SK-MEL-5 (cell line): ENCODE results near the gene KRTAP5-9. TPM values are rescaled to one million over a fixed set of nuclear protein-coding genes. Genes with fewer than 3 reads are reported as not detected.
"Not testable (repeated sequence)": the region's sequence is repeated elsewhere in the genome, so short reads cannot be mapped to it uniquely, and the experiment has no call there.

ENCODE experiments used
- DNase-seq: peaks from one replicate; pipeline ENCODE4 v3.0.0-alpha.2; 2016; ENCODE audit warnings: low read depth, low spot score
- in situ Hi-C: cut with HindIII; loops from 2 replicates; pipeline ENCODE4 v1.10.0; 2016; ENCODE audit warnings: low sequenced_read_pairs, high pct_unique_total_duplicates, low pct_unique_long_range_greater_than_20kb
- total RNA-seq: library from RNA; depleted of rRNA; stranded (reverse); fragments of >200 nt; shearing (Covaris generic); gene quantifications from 2 replicates; pipeline ENCODE4 v1.2.3, GENCODE V29; 2014

Gene KRTAP5-9
- total RNA-seq, 1 experiment from 2014 or later, result not detected

GRCh38 chr11:71548716-71549151 is 514 bp downstream of the KRTAP5-9 start:
- in situ Hi-C loops, result no loop called here
- no peak for DNase-seq

DNA sequence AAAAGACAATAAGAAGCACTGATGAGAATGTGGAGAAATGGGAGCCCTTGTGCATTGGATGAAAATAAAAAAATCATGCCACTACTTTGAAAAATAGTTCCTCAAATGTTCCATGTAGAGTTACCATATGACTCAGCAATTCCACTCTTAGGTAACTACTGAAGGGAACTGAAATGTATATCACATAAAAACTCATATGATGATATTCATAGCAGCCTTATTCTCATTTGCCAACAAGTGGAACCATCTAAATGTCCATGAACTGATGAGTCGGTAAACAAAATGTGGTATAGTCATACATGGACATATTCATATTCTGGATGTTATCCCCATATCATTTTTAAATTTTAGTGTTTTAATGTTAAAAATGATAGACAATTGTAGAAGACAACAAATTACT is 3.5 kb downstream of the KRTAP5-9 start:
- in situ Hi-C loops, result no loop called here
- DNase-seq, result no peak

DNA sequence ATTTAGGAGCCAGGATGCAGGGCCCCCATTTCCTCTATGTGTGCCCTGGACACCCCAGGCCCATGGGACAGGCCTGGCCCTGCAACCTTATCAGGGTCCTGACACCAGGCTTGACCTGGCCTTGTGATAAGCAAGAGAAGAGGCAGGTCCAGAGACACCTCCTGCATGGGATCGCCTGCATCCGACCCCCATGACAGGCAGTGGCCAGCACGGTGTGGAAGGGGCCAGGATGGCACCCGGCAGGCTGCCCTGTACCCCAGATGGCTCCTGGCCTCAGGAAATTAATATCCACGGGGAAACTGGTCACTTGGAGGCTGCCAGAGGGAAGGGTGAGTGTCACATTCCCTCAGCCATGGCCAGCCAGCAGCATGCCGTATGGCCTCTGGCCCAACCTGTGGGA is 6.8 kb downstream of the KRTAP5-9 start:
- DNase-seq, result no peak
- in situ Hi-C loops, result no loop called here

DNA sequence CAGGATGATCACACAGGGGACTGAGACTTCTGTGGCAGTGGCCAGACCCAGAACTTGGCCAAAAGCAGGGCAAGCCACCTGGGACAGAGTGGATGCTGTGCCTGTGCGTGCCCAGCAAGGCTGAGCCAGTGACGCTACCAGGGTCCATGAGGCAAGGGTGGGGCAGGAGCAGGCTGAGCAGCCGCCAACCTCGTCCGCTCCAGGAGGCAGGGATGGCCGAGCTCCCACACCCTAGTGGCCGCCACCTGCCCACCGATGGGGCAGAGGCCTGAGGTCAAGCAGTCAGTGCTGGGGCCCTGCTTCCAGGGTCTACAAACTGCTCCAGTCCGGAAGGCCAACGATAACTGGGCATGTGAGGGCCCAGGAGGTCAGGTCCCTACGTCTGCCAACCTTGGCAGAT is 7.3 kb downstream of the KRTAP5-9 start:
- in situ Hi-C loops, result no loop called here
- no peak for DNase-seq

- no peak for DNase-seq
These were observed 7.8 kb downstream of the KRTAP5-9 start for GRCh38 chr11:71556018-71556417.

DNA sequence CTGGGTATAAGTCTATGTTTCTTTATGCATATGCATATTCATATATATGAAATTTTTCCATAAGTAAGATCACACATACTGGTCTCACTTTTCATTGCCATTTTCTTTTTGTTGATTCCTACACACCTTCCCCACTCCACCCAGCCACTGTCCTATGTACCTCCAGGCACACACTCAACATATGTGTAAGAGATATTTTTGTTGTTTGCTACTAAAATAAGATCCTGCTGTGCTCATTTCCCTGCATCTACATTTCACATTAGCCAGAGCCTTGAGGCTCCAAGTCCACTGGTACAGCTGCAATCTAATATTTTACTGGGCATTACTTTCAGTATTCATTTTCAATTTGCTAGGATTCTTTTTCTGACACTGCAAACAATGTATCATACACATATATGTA is 9.0 kb downstream of the KRTAP5-9 start:
- in situ Hi-C loops, result no loop called here
- no peak for DNase-seq

More at GRCh38 chr11:71556018-71556417, 7.8 kb downstream of the KRTAP5-9 start:
- in situ Hi-C loops, result no loop called here

GRCh38 chr11:71558996-71559395 is 10.8 kb downstream of the KRTAP5-9 start:
- no peak for DNase-seq
- in situ Hi-C loops, result no loop called here

DNA sequence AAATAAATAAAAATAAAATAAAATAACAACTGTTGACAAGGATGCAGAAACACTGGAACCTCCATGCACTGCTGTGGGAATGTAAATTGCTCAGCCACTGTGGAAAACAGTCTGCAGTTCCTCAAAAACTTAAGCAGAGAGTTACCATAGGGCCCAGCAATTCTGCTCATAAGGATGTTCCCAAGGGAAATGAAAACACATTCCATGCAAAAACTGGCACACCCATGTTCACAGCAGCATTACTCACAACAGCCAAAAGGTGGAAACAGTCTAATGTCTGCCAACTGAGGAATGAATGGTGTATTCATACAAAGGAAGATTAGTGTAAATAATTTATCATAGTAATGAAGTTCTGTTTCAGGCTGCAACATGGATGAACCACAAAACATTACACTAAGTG is 13.9 kb downstream of the KRTAP5-9 start:
- in situ Hi-C loops, result no loop called here
- peak; percentile 45 for DNase-seq

DNA sequence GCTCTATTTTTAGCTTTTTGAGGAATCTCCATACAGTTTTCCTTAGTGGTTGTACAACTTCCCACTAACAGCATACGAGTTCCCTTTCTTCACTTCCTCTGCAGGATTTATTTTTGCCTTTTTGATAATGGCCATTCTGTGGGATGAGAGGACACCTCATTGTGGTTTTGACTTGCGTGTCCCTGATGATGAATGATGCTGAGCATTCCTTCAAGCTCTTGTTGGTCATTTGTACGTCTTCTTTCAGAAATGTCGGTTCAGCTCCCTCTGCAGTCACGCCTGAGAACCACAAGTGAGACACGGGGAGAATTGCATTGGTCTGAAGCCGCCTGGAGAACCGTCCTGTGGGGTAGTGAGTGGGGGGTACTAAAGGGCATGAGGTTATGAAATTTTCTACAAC is 15.2 kb downstream of the KRTAP5-9 start:
- peak; percentile 93 for DNase-seq
- in situ Hi-C loops, result no loop called here

DNA sequence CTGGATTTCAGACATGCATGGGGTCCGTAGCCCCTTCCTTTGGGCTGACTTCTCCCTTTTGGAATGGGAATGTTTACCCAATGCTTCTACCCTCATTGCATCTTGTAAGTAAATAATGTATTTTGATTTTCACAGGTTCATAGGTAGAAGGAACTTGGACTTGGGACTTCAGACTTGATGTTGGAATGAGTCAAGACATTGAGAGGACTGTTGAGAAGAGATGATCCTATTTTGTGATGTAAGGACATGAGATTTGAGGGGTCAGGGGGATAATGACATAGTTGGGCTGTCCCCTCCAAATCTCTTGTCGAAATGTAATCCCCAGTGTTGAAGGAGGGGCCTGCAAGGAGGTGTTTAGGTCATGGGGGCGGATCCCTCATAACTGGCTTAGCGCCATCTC is 16.2 kb downstream of the KRTAP5-9 start:
- in situ Hi-C loops, result no loop called here
- no peak for DNase-seq

DNA sequence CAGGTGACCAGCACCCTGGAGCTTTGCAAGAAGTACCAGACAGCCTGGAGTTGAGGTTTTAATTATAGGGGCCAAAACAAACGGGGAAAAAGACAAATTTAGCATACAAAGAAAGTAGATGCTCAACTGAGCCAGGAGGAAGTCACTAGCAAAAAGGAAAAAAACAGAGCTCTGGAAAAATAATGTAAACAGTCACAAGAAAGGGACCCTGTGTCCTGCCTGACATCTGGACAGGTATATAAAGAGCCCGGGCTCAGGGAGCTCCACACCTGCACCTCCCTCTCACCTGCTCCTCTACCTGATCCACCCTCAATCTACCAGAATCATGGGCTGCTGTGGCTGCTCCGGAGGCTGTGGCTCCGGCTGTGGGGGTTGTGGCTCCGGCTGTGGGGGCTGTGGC is 17.0 kb downstream of the KRTAP5-9 start, which contains the start of gene KRTAP5-10:
KRTAP5-10 (plus strand) TSS at position 301 of the 400 bp plus-strand sequence; CDS start at position 326, 25 bp downstream.
- in situ Hi-C loops, result no loop called here
- no peak for DNase-seq

GRCh38 chr11:71566081-71566620 is 17.9 kb downstream of the KRTAP5-9 start:
- in situ Hi-C loops, result no loop called here
- no peak for DNase-seq

DNA sequence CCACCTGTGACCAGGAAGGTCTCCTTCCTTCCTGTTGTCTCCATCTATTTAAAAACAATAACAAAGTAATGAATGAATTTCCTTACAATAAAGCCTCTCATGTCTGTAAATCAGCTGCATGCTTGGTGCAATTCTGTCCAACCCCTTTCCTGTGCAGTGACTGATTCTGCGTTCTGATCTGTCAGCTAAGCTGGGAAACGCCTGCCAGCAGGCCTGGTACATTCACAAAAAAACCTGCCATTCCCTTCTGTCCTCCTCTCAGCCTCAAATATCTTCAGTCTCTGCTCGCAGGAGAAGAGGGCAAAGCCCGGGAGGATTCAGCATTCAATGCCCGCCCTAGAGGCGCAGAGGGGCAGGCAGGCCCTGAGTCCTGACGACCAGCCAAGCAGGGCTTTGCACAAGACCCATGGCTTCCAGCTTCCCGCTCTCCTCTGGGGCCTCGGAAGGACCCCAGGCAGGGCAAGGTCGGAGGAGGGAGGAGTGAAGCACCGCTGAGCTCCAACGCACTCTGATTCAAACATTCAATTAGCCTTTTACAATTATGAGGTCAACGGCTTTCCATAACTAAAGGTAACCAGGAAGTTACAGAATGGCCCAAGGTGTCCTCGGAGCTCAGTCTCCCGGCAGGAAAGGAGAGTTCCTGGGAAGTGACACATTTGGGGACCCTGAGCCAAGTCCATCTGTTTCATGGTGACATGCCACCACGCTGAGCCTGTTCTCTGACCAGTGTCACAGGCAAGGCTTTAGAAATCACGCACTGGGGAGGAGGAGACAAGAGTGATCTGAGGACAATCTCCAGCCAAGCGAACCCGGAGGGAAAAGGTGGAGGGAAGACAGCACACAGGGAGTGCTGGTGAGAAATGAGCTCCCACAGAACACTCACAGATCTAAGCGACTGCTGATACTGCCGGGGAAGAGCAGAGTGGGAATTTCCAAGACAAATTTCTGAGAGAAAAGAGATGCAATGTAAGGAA is 18.7 kb downstream of the KRTAP5-9 start:
- DNase-seq, in situ Hi-C loops: not testable (repeated sequence)

DNA sequence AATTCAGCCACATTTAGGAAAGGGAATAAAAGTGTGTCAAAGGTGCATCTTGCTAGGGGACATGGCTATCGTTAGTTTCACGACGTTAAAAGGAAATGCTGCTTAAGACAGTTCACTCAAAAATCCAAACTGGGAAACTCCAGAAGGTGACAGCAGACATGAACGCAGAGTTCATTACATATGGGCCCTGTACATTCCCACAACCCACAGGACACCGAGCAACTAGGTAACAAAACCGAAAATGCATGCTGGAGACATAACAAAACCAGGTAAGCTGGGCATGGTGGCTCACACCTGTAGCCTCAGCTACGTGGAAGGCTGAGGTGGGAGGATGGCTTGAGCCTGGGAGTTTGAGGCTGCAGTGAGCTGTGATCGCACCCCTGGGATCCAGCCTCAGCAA is 19.4 kb downstream of the KRTAP5-9 start:
- in situ Hi-C loops, DNase-seq: not testable (repeated sequence)

- no peak for DNase-seq
- in situ Hi-C loops, result no loop called here
These were observed 20.6 kb downstream of the KRTAP5-9 start for GRCh38 chr11:71568704-71569349.

DNA sequence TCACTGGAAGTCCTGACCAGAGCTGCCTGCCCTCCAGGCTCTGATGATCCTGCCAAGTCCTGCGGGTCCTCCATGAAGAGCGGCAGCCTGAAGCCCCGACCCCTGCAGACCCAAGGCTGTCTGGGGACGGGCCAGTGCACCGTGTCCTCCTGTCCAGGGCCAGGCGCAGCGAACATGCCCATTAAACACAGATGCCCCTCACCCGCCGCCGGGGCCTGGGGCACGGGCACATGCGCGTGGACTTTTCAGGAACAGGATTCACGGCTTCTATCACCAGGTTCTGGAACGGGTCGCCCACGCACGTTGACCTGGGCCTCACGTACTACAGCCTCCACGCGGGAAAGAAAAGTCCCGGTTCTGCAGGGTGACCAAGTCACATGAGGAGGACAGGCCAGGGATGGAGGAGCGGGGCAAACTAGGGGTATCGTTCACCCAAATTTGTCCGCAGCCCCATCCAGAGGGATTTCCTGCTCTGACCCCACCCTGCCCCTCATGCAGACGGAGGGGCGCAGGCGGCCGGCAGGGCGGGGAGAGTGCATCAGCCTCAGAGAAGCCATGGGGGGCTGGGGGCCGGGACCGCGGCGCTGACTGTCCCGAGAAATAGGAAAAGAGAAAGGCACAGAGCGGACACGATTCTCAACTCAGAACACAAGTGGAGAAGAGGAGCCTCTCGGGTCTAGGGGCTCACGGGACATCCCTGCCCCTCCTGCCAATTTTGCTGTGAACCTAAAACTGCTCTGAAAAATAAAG is 23.1 kb downstream of the KRTAP5-9 start:
- in situ Hi-C loops, DNase-seq: not testable (repeated sequence)

GRCh38 chr11:71572811-71573210 is 24.6 kb downstream of the KRTAP5-9 start:
- in situ Hi-C loops, result no loop called here
- DNase-seq, result no peak

DNA sequence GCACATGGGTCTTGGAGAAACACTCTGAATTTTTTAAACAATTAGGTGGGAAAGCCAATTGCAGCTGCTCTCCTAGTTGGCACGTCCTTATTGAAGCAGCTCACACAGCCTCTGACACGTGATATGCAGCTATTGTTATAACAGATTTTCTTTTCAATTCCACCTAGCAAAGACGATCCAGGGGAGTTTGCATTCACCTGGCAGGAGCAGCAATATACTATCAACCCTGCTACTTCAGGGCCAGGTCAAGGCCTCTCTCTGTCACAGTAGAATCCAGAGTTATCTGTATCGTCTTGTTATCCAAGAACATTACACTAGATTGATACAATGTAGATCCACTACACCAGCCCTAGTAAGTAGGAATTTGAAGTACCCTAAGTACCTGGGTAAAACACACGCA is 26.2 kb downstream of the KRTAP5-9 start:
- in situ Hi-C loops, result no loop called here
- no peak for DNase-seq
